GM08714 (cell line): ENCODE measurements around the gene TCTN3.
"Not testable (repeated sequence)": the region's sequence is repeated elsewhere in the genome, so short reads cannot be mapped to it uniquely, and the experiment has no call there.

Source experiments
- H3K4me3 ChIP-seq: fragments of 200-500 bp; sonication (Bioruptor generic); 2 replicates; pipeline ENCODE4 v1.5.1; 2014; ENCODE audit warnings: mild to moderate bottlenecking, low read length, inconsistent platforms
- ZNF274 ChIP-seq: IDR thresholded peaks from 2 replicates; pipeline ENCODE4 v1.6.1; 2012; ENCODE audit warnings: mild to moderate bottlenecking, low read depth, low read length

The TCTN3 gene

DNA sequence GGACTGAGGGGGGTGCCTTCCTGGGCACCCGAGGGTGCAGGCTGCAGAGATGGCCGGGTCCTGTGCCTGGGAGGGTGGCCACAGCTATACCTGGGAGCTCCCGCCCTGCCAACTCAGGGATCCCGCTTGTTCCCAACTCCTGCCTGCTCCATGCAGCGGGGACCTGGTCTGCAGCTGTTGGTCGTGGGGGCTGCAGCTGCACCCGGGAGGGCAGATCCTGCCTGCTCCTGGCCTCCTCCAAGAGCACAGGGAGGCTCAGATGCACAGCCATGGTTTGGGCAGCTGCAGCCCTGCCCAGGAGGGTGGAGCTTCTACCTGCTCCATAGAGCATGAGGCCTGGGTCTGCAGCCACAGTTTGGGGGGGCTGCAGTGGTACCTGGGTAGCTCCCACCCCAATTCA, 13.3 kb upstream of the TCTN3 start:
- TF ChIP-seq ZNF274: no peak
- H3K4me3 ChIP-seq: no peak overlapping the region

DNA sequence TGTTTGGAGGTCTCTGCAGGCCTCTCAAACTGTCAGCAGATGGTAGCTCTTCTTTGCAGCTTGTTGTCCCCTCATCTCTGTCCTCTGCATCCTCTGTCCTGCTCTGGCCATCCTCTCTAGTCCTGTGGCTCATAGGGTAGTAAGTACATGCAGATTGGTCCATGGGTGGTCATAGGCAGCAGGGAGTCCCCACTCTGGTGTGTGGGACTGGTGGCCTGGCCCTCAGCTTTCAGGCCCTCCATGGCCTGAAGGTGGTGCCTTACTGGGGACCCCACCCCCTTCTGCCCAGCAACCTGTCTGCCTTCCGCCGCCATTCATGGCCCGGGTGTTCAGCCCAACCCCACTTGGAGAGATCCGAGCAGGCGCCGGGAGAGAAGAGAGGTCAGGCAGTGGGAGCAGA, 12.8 kb upstream of the TCTN3 start:
- no peak overlapping the region for H3K4me3 ChIP-seq
- TF ChIP-seq ZNF274: no peak

DNA sequence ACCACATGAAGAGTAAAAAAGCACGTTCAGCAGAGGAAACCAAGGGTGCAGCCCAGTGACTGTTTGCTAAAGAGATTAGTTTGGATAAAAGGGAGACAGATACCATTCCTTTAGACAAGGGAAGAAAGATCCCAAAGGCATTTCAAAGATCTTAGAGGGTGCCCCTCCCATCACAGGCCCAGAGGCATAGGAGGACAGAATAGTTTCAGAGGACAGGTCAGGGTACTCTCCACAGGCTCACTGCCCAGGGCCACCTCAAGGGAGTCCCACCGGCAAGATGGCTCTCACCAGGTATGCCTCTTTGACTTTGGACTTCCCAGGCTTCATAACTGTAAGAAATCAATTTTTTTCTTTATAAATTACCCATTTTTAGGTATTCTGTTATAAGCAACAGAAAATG, 4.7 kb upstream of the TCTN3 start:
- H3K4me3 ChIP-seq: no peak overlapping the region
- no peak for TF ChIP-seq ZNF274

DNA sequence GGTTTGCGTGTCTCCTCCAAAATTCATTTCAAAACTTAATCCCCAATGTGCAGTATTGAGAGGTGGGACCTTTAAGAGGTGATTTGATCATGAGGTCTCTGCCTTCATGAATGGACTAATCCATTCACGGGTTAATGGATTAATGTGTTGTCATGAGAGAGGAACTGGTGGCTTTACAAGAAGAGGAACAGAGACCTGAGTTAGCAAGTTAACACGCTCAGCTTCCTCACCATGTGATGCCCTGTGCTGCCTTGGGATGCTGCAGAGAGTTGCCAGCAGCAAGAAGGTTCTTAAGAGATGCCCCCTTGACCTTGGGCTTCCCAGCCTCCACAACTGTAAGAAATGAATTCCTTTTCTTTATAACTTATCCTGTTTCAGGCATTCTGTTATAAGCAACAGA, 3.7 kb upstream of the TCTN3 start:
- no peak overlapping the region for H3K4me3 ChIP-seq
- TF ChIP-seq ZNF274: no peak

DNA sequence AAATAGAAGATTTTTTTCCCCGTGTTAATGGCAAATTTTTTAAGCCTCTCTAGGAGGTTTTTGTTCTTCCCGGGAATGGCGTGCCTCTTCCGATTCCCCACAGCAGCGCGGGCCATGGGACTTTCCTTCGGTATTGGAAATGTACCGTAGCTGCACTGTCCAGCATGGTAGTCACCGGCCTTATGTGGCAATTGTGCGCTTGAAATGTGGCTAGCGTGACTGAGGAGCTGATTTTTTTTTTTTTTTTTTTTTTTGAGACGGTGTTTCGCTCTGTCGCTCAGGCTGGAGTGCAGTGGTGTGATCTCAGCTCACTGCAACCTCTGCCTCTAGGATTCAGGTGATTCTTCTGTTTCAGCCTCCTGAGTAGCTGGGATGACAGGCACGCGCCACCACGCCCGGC, 938 bp upstream of the TCTN3 start:
- H3K4me3 ChIP-seq: no peak overlapping the region
- no peak for TF ChIP-seq ZNF274

DNA sequence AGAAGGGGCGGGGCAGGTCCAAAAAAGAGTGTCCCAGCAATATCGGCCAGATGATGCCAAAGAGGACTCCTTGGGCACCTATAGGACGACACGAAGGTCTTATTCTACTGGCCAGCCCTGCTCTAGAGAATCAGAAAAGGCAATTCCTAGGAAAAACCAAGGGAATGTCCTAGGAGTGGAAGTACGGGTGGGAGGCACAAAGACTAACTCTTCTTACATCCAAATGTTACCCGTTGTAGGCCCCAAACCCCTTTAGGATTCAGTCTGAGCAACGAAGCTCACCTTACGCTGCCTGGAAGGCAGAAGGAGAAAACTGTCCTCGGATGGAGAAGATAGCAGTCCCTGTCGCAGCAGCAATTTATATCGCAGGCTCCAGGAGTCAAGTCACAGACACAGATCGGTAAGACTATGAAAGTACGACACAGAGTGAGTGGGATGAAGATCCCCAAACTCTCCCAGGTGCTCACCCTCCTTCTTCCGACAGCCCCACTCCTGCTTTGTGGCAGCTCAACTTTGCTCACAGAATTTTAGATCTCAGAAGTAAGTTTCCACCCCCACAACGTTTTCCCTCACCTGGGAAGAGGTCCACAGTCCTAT, 558 bp downstream of the TCTN3 start:
- H3K4me3 ChIP-seq: peak overlapping the region; percentile 78
- no peak for TF ChIP-seq ZNF274

DNA sequence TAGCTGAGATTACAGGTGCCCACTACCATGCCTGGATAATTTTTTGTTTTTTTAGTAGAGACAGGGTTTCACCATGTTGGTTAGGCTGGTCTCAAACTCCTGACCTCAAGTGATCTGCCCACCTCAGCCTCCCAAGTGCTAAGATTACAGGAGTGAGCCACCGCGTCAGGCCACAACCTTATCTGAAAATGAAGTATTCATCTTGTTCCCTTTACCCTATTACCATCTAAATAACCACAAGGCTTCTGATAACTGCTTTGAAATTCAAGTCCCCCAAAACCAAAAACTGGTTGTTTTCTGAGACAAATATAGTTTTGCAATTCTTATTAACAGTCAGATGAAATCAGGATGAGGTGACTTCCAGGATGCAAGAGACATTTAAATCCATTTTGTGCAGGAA, 2.4 kb downstream of the TCTN3 start:
- H3K4me3 ChIP-seq: no peak overlapping the region
- no peak for TF ChIP-seq ZNF274

DNA sequence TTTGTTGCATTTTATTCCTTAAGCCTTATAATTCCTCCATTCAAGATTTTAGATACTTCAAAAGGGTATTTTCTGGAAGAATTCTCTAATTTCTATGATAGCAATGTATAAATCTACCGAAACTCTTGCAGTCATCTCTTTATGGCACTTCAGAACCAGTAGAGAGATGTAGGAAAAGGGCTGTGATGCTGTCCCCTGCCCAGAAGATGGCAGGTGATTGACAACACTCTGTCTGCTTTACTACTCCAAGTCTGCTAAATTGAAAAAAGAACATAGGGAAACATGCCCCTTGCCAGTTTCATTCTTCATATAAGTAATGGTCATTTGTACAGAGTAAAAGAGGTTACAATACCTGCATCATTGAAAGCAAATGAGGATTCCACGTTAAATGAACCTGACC, 5.1 kb downstream of the TCTN3 start:
- no peak for TF ChIP-seq ZNF274
- no peak overlapping the region for H3K4me3 ChIP-seq

DNA sequence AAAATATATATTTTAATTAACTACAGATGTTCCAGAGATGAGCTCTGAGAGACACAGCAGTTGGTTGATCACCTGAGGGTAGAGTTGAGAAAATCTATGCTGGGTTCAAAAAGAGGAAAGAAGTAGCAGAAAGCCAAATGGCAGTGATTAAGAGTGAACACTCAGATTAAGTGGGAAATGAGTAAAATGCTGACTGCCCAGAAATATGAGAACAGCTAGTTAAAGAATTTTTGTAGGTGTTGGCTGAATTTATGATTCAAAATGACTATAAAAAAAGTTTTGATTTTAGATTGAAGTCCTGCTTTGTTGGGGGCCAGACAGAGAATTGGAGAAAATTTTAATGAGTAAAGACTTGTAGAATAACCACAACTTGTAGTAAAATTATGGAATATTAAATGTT, 9.8 kb downstream of the TCTN3 start:
- no peak overlapping the region for H3K4me3 ChIP-seq
- TF ChIP-seq ZNF274: no peak

DNA sequence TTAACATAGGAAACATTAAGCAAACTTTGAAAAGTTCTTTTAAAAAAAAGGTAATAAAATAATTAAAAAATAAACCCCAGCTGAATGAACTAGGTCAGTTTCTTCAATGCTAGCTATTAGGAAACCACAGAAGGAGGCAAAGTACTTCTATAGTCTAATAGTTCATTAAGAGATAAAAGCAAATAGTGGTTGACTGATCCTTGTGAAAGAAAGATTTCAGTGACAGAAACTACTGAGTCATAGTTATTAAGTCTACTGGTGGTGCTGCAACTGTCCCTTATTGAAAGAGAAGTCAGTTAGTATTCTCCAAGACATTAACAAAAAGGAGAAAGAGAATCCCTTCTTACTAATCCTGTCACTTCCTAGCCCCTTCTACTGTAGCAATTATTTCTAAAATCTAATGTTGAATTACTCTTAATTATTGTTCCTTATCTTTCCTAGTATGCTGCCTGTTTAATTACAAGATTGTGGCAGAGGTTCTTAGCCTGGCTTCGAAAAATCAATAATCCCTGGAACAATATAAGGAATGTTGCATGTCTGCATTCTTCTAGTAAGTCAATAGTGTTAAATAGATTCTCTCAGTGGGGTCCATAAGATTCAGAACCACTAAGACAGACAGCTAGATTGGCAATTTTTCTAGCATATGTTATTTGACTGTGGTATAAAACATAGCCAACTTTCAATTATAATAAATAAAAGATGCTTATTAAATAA, 18.2 kb downstream of the TCTN3 start:
- no peak overlapping the region for H3K4me3 ChIP-seq
- no peak for TF ChIP-seq ZNF274

DNA sequence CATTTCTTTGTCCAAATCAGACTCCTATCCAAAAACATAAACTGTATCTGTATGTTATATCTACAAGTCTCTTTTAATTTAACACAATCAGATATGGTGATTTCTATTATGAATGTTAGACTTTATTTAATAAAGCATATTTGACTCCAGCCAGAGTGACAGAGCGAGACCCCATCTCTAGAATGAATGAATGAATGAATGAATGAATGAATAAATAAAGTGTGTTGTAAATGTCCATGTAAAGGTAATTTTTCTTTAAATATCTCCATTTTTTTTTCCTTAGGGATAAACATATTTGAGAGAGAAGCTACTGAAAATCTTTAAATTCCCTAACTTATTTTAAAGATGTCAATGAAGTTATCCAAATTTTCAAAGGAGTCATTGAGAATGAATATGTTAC, 19.1 kb downstream of the TCTN3 start:
- TF ChIP-seq ZNF274: no peak

DNA sequence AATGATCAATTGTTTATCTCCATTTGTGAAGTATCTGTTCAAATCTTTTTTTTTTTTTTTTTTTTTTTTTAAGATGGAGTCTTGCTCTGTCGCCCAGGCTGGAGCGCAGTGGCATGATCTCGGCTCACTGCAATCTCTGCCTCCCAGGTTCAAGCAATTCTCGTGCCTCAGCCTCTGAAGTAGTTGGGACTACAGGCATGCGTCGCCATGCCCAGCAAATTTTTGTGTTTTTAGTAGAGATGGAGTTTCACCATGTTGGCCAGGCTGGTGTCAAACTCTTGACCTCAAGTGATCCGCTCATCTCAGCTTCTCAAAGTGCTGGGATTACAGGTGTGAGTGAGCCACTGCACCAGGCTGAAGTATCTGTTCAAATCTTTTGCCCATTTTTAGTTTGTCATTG, 21.1 kb downstream of the TCTN3 start:
- H3K4me3 ChIP-seq: not testable (repeated sequence)

More for the DNA sequence above, 19.1 kb downstream of the TCTN3 start:
- no peak overlapping the region for H3K4me3 ChIP-seq

DNA sequence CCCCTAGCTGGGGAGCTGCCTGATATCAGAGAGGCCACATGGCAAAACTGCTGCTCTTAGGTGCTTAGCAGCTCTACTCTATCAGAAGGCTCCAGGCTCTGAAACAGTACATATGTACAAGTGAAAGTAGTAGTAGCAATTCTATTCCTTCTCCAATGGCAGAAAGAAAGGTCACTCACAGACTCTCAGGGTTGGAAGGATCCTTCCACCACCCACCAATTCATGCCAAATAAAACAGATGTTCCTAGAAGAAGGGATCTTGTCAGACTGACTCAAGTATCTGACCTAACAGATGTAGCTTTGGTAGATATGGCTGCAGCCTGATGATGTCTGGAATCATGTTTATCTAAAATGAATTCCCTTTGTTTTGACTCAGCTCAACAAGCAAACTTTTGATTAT, 29.2 kb downstream of the TCTN3 start:
- TF ChIP-seq ZNF274: no peak
- H3K4me3 ChIP-seq: no peak overlapping the region

DNA sequence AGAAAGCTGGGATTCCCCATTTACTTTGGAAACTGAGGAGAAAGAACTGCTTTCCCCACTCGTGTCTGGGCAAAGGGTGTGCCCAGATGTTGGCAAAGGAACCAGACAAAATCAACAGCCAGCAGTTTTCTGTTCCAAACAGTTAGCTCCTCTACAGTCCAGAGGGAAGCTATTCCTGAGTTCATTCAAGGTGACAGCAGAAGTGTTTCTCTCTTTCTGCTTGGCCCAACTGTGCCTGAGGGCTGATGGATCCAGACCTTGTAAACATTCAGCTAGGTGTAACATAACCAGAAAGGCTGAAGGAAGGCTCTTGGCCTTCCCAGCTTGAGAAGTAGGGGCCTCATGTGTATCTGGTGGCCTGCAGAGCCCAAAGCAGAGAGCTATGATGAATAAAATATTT, 30.2 kb downstream of the TCTN3 start:
- H3K4me3 ChIP-seq: no peak overlapping the region
- TF ChIP-seq ZNF274: no peak

DNA sequence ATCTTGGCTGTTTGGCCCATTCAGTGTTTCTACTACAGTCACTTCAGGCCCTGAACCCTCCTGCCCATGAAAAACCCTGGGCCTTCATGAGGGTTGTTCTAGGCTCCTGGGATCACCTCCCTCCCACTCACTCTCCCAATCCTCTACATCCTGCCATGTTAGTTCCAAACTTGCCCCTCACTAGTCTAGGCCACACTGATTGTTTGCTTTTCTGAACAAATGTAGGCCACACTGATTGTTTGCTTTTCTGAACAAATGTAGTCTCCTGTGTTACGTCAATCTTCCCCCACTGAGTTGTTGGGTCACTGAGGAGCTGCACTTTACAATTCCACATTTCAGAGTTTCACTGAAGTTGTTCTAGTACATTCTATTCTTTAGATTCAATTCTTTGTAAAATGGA, 31.9 kb downstream of the TCTN3 start:
- TF ChIP-seq ZNF274: no peak
- H3K4me3 ChIP-seq: no peak overlapping the region

DNA sequence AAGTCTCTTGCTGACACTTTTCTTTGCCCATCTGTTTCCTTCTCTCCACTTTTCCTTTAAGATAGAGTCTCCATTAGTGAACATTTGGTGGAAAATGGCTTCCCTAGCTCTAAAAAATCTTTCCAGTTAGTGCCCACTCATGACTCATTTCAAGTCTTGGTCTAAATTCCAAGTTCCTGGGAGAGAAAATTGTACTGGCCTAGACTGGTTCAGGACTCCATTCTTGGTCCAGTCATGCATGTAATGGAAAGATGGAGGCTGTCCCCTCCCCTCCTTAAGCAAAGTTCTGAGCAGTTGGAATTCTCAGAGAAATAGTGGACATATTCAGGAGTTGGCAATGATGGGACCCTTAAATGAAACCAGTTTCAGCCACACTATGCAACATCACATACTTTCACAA, 33.4 kb downstream of the TCTN3 start:
- no peak overlapping the region for H3K4me3 ChIP-seq
- no peak for TF ChIP-seq ZNF274
